Stimulated activated CD4-positive, alpha-beta T cell treated with anti-CD3 and anti-CD28 coated beads, Interleukin-15, amount 100 ng/mL, for 48 hours (primary cell): ENCODE measurements around the gene ADAR.
"Not testable (repeated sequence)": the region's sequence is repeated elsewhere in the genome, so short reads cannot be mapped to it uniquely, and the experiment has no call there.

Experiments
- DNase-seq, 2 donors: peaks; one replicate each; pipeline ENCODE4 v3.0.0-alpha.2; 2020; ENCODE audit warnings: low read depth in 2 of 2

Gene ADAR, protein sequence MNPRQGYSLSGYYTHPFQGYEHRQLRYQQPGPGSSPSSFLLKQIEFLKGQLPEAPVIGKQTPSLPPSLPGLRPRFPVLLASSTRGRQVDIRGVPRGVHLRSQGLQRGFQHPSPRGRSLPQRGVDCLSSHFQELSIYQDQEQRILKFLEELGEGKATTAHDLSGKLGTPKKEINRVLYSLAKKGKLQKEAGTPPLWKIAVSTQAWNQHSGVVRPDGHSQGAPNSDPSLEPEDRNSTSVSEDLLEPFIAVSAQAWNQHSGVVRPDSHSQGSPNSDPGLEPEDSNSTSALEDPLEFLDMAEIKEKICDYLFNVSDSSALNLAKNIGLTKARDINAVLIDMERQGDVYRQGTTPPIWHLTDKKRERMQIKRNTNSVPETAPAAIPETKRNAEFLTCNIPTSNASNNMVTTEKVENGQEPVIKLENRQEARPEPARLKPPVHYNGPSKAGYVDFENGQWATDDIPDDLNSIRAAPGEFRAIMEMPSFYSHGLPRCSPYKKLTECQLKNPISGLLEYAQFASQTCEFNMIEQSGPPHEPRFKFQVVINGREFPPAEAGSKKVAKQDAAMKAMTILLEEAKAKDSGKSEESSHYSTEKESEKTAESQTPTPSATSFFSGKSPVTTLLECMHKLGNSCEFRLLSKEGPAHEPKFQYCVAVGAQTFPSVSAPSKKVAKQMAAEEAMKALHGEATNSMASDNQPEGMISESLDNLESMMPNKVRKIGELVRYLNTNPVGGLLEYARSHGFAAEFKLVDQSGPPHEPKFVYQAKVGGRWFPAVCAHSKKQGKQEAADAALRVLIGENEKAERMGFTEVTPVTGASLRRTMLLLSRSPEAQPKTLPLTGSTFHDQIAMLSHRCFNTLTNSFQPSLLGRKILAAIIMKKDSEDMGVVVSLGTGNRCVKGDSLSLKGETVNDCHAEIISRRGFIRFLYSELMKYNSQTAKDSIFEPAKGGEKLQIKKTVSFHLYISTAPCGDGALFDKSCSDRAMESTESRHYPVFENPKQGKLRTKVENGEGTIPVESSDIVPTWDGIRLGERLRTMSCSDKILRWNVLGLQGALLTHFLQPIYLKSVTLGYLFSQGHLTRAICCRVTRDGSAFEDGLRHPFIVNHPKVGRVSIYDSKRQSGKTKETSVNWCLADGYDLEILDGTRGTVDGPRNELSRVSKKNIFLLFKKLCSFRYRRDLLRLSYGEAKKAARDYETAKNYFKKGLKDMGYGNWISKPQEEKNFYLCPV

DNA sequence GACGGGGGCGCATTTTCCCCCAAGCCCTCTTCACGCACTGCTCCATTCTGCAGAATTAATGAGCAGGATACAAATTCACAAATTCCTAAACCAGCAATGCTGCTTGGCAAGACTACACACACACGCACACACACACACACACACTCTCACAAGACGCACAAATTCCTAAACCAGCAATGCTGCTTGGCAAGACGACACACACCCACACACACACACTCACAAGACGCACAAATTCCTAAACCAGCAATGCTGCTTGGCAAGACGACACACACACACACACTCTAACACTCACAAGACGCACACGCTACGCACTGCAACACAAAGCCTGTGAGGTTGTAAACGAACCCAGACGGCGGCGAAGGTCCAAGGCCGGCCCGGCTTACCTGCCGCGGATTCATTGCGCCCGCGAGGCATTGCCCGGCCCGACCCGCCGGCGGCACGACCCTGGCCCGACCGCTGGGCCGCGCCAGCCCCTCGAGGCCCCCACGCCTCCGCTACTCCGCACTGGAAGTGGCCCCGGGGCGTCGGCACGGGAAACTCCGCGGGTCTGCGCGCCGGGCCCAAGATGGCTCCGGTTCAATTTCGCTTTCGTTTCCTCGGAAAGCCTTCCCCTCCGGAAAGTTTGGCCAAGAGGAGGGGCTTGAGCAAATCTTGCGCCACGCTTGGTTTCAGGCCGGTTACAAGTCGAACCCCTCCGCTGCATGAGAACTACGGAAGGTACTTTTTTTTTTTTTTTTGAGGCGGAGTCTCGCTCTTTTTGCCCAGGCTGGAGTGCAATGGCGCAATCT lies at the start of gene ADAR:
Gene ADAR (minus strand): TSS at position 578 of the 788 bp plus-strand sequence. CDS start 180 bp downstream, at position 398.
- DNase-seq, result peak; percentile 86 to 87

DNA sequence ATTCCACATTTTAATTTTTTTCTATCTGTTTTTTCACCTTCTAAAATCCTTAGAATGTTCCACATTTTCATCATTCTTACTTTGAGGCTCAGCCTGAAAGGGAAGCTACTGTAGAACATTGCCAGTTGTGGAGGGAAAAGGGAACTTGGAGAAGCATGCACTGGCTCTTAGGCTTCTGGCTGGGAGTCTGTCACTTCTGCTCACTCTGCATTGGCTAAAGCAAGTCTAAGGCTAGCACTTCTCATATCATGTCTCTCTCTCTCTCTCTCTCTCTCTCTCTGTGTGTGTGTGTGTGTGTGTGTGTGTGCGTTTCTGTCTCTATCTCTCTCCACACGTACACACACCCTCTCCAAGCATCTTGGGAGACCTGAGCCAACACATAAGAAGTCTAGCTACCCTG lies 49.6 kb upstream of the ADAR start:
- DNase-seq, result no peak

DNA sequence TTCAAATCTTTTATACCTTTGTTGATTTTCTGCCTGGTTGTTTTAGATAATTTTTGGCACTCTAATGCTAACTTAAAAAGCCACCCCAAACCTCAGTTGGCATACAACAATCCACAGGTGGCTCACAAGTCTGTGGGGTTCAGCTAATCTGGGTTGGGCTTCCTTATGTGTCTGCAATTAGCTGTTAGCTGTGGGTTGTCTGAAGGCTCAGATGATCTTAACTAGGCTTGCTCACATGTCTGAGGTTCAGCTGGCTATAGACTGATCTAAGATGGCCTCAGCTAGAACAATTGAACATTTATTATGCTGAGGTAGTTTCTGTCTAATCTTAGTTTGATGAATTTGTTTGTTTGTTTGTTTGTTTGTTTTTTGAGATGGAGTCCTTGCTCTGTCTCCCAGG lies 44.9 kb upstream of the ADAR start:
- DNase-seq, result no peak

DNA sequence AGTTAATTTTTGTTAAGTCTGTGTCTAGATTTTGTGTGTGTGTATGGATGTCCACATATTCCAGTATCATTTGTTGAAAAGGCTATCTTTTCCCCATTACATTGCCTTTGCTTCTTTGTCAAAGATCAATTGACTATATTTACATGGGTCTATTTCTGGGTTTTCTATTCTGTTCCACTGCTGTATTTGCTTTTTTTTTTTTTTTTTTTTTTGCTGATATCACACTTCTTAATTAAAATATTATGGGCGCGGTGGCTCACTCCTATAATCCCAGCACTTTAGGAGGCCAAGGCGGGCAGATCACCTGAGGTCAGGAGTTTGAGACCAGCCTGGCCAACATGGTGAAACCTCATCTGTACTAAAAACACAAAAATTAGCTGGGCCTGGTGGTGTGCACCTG lies 36.7 kb upstream of the ADAR start:
- DNase-seq, result not testable (repeated sequence)

DNA sequence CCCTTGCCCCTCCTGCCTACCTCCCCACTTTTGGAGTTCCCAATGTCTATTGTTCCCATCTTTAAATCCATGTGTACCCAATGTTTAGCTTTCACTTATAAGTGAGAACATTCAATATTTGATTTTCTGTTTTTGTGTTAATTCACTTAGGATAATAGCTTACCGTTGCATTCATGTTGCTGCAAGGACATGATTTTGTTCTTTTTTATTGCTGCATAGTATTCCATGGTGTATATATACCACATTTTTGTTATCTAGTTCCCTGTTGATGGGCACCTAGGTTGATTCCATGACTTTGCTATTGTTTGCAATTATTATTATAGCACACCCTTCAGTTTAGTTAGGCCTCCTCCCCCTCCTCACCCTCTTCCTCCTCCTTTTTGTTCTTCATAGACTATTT lies 33.5 kb upstream of the ADAR start:
- no peak for DNase-seq

DNA sequence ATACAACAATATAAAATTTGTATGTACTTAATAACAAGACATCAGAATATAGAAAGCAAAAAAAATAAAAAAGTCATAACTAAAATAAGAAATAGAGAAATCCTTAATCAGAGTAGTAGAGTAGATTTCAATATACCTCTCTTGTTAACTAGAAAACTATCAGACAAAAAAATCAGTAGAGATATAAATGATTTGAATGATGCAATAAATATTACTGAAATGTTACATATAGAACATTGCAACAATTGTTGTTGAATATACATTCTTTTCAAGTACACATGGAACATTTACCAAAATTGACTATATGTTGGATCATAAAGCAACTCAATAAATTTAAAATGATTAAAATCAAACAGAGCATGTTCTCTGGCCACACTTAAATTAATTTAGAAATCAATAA lies 31.9 kb upstream of the ADAR start:
- DNase-seq, result no peak

DNA sequence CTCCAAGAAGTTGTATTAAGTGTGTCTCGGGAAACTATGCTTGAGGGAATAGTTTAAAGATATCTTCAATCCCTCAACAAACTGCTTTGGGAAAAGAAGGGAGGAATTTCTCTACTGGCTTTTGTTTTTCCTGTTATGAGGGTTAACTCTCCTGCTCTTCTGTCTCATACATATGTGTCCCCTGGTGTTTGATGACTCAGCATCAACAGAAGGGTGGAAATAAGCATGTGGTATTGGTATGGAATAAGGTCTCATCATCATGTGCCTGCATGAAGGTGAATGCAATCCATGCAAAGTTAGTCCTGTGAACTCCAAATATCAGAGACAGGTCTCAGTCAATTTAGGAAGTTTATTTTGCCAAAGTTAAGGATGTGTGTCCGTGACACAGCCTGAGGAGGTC lies 27.2 kb upstream of the ADAR start:
- DNase-seq, result no peak

DNA sequence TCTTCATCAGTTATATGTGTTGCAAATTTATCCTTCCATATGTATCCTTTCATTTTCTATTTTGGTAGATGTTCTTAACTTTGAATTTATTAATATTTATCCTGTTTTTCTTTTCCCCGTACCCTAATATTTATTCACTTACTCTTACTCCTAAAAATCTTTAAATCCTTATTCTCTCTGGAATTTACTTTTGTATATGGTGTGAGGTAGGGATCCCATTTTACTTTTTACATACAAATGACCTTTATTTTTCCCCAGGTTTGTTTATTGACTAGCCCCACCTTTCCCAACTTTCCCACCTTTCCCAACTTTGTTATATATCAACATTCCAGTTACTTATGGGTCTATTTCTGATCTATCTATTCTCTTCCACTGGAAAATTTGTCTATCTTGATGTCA lies 21.7 kb upstream of the ADAR start:
- DNase-seq, result no peak

DNA sequence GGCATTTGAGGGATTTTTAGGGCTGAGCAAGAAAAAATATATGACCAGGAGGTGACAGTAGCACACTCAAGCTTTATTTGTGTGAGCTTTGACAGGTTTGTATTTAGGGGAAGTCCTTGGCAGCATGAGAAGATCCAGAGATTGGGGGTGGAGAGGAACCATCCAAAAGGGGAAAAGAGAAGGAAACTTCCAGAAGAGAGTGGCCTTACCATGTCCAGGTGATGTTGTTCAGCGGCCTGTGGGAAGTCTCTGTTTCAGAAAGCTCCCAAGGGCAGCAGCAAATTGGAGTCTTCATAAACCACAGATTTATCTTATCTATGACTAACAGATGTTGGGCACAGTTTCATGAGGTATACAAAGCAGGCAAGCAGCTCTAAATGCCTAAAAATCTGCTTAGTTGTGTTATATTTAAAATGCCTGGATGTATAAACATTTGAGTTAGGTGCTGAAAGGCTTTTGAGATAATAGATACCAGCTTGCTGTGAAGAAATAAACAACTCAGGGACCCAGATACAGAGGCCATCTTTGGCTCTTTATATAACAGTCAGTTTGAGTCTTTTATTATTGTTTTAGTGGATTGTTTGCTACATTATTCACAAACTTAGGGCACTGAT lies 21.2 kb upstream of the ADAR start:
- no peak for DNase-seq

DNA sequence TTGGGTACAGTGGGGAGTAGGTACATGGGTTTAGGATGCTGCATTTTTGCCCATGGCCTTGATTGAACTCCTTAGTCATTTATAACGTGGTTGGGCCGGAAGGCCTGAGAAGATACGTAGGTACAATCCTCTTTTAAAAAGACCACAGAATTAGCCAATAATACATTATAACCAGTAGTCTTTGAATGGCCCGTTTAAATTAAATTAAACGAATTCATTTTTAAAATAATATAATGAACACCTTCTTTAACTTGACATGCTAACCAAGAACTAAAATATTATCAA lies 20.1 kb upstream of the ADAR start:
- DNase-seq, result no peak

DNA sequence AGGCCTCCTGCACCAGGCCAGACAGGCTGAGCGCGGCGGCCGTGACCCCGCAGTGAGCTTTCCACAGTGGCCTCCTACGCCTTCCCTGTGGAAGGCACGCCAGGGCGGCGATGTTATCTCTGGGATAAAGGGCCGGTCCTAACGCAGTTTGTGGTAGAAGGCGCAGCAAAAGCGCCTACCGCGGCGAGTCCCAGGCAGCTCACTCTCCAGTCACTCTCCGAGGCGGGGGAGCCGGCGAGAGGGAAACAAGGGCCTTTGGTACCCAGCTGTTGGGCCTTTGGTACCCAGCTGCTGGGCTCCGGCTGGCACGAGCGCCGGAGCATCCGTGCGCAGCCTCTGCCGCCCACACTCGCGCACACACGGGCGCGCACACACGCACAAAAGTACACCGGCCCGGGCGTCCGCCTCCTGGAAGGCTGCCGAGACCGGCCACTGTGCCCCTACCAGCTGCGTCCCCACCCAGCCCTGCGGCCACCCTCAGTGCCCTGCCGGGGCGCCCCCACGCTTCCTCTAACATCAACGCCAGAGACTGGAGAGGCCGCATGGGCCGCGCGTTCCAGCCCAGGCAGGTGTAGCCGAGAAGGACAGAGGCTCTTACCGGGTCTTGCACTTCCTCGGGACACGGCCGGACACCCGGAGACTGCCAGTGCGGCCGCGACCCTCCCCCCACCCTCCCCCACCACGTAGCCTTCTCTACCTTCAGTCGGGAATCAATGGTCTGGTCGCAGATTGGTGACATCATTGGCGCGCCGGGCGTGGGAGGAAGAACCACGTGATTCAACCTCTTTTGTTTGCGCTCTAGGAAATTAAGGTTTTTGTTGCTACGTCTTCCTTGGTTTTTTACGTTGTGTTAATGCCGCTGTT lies 19.5 kb upstream of the ADAR start:
- peak; percentile 87 to 89 for DNase-seq

DNA sequence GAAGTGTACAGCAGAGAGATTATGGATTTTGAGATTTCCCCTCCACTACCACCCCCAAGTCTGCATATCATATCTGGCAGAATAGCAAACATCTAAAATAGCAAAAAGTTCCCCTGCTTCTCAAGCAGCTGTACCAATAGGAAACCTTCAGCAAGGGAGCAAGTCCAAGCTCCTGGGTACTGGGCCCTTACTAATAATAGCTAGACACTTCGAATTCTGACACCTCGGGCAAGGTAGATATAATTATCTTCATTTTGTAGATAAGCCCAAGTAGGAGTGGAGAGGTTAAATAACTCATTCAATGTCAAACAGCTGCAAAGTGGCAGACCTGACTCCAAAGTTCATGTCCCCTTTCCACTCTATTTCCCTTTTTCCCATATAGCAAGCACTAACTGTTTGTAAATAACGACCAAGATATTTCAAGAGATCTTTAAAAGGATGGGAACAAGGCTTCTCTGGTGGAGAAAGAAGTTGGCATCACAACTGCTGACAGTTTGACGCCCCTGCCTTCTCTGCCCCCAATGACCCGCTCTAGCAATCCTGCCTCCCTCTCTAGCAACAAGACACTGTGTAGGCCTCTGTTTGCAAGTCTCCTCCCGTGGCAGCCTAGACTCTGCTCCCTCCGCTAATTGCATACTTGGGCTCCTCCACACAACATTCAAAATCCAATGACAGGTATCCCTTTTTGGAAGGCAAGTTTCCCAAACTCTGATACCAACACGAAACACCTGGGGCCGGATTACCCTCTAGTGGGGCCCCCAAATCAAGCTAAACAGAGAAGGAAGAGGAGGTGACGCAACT lies 18.7 kb upstream of the ADAR start:
- DNase-seq, result no peak

DNA sequence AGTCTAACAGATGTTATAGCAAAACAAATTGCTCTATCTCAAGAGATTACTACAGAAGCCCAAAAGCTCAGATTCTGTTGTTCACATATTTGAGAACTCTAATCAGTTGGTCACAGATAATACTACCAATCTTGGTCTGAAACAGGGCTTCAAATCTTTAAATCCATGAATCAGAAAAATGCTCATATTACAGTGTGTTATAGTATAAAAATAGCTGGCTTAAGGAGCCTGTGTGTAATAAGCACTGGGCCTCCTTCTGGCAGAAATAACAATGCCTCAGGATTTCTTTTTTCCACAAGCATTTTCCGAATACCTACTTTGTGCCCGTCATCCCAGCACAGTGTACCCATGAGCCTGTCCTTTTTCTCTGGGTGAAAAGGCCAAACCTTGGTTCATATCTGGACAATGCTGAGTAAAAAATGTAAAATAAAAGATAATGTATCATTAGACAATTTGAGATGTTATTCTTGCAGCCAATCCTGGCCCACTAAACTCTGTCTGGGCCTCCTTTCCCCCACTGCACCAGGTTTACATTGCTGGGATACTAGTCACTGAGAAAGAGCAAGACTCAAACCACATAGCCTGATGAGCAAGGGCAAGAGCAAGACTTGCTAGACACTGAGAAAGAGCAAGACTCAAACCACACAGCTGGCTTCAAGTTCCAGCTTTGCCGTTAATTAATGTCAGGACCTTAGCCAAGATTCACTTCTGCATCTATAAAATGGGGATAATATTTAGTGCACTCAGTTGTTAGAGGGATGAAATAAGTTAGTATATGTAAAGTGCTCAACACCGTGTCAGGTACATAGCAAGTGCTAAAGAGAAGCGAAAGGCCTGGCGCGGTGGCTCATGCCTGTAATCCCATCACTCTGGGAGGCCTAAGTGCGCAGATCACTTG lies 17.0 kb upstream of the ADAR start:
- DNase-seq, result no peak

DNA sequence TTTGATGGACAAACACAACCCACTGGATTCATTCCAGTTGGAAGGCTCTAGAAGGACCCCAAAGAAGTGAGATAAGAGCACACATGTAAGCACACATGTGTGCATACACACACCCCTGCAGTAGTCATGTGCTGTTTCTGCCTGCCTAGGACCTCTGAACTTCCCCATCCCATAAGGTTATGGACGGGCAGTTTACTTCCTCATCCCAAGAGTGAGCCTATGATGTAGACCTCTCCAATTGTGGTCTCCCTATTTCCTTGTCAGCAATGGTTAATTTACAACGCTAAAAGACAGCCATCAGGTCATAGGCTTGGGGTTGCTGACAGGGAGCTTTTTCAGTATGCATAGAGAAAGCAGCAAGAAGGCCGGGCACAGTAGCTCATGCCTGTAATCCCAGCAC lies 15.4 kb upstream of the ADAR start:
- DNase-seq, result no peak

DNA sequence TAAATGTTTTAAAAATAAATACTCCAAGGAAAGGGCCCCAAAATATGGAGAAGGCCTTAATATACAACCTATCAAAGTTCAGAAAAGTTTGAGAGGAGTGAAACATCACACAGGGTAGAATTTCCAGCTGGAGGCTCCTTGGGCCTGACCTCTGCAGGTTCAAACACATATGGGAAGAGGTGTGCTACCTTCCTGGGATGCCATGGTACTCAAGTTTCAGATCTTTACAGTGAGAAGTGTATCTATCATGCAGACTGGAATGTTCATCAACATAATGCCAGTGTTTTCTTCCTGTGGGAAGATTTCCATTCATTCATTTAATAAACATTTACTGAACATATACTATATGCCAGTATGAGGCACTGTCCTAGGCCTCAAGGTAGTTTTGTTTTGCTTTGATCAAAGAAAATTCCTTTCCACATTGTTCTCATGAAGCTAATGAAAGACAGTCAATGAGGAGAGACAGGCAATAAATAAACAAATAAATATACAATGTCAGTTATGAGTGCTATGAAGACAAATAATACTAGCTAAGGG lies 14.6 kb upstream of the ADAR start:
- DNase-seq, result no peak

DNA sequence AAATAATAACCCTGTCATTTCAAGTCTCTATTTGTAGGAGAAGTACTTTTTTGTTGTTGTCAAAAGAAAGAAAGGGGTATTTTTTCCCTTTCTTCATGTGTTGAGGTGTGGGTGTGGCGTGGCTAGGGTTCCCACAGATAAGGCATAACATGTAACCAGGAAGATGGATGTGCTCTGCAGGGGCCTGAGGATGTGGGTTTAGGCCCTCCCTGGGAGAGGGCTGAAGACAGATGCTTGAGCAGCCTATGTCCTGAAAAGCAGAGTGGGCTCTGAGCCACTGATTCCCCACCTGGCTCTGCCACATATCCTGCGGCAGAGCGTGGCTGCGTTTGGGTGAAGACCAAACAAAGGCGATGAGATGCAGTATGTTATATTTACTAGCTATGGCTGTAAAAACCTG lies 13.9 kb upstream of the ADAR start:
- no peak for DNase-seq

DNA sequence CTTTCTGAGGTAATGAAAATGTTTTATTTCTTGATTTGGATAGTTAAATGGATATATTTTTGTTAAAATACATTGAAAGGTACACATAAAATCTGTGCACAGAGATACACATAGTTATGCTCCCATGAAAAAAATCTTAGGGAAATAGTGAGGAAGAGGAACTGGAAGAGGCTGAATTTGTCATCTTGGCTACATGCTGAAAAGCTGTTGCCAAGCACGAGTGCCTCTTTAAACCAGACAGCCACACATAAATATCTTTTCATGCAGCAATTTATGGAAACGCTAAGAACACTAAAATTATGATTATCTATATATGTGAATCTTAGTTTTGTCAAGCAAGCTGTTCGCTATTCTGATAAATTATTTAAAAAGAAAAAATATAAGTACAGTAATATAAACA lies 12.8 kb upstream of the ADAR start:
- no peak for DNase-seq
